Fibroblast of skin of back (primary cell): ENCODE results near the gene RET.

ENCODE experiments used
- DNase-seq: peaks from one replicate; pipeline ENCODE4 v3.0.0-alpha.2; 2013

Gene RET

GRCh38 chr10:43064331-43065075 lies 12.4 kb upstream of the RET start:
- DNase-seq, result no peak

GRCh38 chr10:43065234-43065633 lies 11.6 kb upstream of the RET start:
- no peak for DNase-seq

DNA sequence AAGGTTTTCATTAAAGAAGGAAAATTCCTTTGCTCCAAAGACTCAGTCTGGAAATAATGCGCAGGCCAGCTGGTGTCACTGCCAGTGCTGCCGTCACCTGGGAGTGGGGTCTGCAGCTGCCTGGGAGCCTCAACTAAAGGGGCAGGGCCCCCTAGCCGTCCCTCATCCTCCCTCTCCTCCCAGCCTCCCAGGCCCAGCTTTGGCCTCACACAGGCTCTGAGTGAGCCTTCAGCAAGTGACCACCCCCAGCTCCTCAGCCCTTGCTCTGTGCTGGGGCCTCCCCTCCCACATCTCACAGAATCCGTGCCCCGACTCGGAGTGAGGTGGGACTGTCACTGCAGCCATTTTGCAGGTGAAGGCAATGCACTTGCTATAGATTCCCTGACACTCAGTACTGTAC lies 11.1 kb upstream of the RET start:
- DNase-seq, result no peak

DNA sequence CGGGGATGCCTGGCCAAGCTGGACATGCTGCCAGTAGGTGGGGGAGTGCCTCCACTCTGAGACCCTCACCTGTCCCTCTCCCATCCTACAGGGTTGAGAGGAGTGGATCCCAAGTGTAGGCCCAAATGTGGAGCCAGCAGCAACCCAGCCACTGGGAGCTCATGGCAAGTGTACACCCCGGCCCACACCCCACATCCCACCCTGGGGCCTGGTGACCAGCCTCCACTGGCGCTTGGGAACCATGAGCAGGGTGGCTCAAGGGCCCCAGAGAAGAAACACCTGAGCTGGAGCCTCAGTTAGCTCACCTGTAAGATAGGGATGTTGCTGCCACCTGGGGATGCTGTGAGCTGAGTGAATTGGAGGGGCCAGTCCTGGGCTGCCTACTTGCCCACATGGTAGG lies 10.4 kb upstream of the RET start:
- no peak for DNase-seq

GRCh38 chr10:43067391-43068135 lies 9.3 kb upstream of the RET start:
- DNase-seq, result no peak

GRCh38 chr10:43068136-43068395 lies 8.8 kb upstream of the RET start:
- no peak for DNase-seq

GRCh38 chr10:43068471-43069210 lies 8.2 kb upstream of the RET start:
- no peak for DNase-seq

DNA sequence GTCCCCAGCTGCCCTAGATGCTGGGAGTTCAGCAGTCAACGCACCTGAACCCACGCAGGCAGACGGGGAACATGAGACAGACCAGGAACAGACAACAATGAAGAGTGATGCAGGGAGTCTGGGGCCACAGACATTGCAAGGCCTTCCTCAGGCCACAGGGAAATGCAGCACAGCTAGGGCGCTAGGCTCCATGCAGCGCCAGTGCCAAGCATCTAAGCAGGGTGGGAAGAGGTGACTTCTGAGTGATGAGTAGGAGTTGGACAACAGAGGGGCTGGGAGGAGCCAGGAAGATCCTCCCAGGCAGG lies 7.7 kb upstream of the RET start:
- no peak for DNase-seq

DNA sequence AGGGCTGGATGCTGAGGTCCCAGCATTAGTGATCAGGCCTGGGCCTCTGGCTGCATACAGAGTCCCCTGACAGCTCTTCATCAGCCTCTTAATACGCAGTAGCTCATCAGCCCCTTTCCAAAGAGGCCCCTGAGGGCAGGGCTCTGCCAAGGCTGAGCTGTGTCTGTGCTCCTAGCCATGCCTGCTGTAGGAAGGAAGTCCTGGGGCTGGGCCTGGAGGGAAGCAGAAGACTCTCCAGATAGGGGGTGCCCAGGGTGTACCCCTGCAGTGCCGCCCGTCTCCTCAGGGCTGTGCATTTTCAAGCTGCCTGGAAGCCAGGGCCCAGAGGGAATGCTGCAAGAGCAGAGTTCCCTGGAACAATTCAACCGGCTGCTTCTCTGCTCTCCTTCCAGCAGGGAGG lies 7.3 kb upstream of the RET start:
- DNase-seq, result no peak

- DNase-seq, result no peak
Observed at GRCh38 chr10:43070121-43071085, 6.5 kb upstream of the RET start.

DNA sequence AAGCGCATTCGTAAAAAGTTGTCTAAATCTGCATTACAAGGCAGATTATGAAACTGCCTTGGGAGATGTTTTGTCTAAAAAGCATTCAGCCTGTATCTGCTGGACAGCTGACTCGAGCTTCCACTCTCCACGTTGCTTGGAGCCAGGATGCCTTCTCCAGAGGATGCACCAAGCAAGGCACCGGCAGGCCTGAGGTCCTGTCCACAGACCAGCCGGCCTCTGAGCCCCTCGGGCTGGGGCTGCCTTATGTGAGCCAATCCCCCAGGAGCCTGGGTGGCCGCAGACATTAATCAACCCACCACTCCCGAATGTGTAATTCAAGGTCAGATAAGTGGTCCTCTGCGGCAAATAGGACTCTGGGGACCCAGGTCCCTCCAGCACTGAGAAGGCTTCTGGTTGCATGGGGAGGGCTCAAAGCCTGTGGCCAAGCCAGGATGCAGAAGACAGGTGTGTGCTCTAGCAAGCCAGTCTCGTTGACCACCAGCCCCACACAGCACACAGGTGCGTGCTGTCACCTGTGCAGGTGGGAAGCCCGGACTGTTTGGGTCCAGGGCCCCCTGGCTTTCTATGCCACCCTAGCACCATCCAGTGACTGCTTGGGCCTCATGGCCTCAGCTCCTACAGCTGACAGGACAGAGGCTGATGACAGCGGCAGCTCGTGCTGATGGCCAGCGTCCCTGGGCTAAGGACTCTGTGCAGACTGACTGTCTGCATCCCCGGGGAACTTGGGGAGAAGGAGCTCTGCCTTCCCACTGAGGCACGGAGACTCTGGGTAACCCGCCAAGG lies 4.8 kb upstream of the RET start:
- DNase-seq, result no peak

DNA sequence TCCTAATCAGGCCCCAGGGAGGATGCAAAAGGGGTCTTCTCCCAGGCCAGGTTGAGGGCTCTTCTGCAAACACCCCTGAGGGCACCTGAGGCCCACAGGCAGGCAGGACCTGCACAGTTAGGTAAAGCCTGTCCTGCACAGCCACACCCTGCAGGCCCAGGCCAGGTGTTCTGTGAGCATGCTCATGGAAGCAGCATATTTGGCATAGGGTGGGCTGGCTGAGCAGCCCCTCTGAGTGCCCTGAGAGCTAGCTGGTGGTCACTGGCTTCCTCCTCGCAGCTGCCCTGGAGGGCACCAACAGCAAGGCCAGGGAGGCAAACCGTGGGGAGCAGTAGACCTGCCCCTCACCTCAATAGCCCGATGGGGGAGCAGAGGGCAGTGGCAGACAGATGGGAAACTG lies 3.7 kb upstream of the RET start:
- DNase-seq, result no peak

GRCh38 chr10:43073721-43074120 lies 3.1 kb upstream of the RET start:
- DNase-seq, result no peak

DNA sequence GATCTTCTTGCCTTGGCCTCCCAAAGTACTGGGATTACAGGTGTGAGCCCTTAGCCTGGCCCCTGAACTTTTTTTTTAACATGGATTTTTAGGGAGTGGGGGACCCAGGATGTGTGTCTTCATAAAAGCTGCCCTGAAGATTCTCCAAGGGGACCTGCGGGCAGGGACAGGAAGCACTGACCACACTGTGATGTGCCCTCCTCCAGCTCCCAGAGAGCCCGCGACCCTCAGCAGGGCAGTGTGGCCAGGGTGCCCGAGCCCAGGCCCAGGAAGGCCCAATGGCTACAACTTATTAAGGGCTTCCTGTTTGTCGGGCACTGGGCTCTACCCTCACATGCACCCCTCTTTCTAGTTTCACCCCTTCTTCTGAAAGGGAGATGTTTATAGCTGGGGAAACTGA lies 2.5 kb upstream of the RET start:
- DNase-seq, result no peak

GRCh38 chr10:43074827-43075611 lies 1.9 kb upstream of the RET start:
- DNase-seq, result no peak

- no peak for DNase-seq
Observed at GRCh38 chr10:43075612-43076003, 1.3 kb upstream of the RET start.

GRCh38 chr10:43076311-43076875 lies 476 bp upstream of the RET start:
- DNase-seq, result no peak

DNA sequence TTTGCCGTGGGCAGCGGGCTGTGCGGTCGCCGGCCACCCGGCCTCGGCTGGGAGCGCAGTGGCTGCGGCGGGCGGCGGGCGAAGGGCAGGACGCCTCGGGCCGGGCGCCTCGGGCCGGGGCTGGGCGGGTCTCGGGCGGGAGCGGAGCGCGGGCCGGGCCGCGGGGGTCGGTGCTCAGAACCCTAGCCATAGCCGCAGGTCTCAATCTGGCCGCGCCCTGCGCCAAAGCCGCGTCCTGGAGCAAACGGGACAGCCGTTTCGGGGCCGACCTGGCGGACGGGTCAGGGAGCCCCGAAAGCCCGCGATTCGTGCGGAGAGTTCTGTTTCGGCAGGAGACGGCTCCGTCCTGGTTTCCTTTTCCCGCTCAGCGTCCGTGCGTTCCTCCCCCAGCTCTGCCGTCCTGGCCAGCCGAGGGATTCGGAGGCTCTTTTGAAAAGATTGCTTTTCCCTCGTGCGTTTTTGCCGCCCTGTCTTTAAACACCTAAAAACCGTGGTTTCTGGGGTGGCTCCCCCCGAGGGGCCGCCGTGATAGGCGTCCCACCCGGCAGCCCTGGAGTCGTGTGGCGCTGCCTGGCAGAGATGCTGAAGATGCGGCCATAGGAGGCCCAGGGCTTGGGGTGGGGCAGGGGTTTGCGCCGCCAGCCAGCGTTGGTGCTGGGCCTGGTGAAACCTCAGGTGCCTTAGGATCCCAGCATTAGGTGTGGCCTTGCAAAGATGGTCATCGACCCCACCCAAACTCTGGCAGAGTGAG lies 727 bp downstream of the RET start:
- no peak for DNase-seq

DNA sequence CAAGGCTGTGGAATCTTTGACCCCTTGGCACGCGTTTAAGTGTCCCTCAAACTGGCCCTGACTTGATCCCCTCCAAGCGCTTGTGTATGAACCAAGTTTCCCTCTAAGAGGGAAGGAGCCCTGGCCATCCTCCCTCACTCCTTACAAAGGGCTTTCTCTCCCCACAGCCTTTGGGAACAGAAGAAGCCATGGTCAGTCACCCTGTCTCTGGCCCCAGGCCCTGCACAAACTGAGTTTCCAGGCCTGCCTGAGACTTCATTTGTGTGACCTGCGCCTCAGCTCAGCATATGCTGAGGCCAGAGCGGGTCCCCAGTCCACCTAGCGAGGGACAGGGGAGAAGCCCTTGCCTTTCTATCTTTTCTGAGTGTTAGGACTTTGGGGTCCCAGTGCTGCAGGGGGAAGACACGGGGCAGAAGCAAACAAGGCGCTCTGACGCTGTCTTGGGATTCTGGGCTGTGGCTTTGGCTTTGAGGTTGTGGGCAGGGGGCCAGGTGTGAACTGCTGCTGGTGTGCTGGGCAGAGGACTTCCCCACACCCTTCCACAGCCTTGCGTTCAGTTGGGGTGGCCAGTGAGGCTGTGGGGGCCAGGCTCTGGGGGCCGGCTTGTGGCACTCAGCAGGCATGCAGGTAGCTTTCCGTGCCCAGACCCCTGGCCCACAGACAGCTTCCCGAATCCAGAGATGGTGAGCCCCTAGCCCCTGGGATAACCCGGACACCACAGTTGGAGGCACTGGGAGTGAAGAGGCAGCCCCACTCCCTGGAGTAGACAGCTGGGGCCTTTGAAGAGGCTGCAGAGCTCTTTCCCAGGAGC lies 1.5 kb downstream of the RET start:
- no peak for DNase-seq

DNA sequence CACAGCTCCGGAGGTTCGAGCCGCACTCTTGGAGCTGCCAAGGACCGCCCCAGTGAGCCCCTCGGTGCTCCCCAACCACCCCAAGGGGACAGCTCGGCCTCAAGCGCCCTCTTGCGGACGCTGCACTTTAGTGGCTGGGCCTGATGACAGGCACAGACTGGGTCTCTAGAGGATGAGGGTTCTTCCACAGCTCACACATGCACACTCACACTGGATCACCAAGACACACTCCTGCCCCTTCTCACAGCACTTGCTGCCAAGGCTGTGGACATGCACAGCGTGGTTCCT lies 2.1 kb downstream of the RET start:
- DNase-seq, result peak; percentile 13
